ENCODE measurements around the gene ITCH.

- no peak for TF ChIP-seq POLR2A (IDR thresholded peaks at IDR 0.05; ENCODE audit: low read depth, low read length)
- no peak for TF ChIP-seq TAF1 (IDR thresholded peaks at IDR 0.05; ENCODE audit: low read depth, low read length)
- no peak for TF ChIP-seq PAX5 (IDR thresholded peaks at IDR 0.05; ENCODE audit: insufficient read depth, low read length, severe bottlenecking)
- no peak for TF ChIP-seq SPI1 (IDR thresholded peaks at IDR 0.05; ENCODE audit: low read depth, low read length)
These were observed 30.7 kb upstream of the ITCH start for GRCh38 chr20:34332262-34332920.

Measured in GM12891 (cell line).